ENCODE measurements around the gene GPR78. TPM values are rescaled to one million over a fixed set of nuclear protein-coding genes. Genes with fewer than 3 reads are reported as not detected.

The GPR78 gene
- total RNA-seq, 2 donors from 2014 or later, result not detected

DNA sequence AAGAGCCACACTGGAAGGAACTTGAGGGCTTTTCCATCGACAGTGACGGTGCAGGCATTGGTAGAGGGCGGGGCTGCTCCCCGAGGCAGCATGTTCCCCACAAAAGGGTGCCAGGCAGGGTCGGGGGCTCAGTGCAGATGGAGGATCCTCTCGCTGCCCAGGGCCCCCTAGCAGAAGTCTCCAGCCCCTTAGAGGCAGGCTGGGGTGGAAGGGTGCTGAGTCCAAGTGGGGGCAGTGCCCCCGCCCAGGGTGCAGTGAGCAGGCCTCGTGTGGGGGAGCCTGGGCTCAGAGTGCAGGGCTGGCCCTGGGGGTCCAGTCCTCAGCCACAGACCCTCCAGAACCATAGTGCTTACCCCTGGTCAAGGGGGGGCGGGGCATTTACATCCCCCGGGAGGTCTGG, 21.4 kb downstream of the GPR78 start:
- Mint-ChIP-seq H3K27me3 (no peaks in the 10 kb centered on the region), H3K4me3 (no peak overlapping the region), H3K9me3 (no peaks in the 10 kb centered on the region), H3K27ac (no peak overlapping the region), H3K4me1 (no peaks in the 10 kb centered on the region), H3K36me3 (ENCODE audit: low read depth) (no peaks in the 10 kb centered on the region)
- no peak for ATAC-seq (replicated peaks)

DNA sequence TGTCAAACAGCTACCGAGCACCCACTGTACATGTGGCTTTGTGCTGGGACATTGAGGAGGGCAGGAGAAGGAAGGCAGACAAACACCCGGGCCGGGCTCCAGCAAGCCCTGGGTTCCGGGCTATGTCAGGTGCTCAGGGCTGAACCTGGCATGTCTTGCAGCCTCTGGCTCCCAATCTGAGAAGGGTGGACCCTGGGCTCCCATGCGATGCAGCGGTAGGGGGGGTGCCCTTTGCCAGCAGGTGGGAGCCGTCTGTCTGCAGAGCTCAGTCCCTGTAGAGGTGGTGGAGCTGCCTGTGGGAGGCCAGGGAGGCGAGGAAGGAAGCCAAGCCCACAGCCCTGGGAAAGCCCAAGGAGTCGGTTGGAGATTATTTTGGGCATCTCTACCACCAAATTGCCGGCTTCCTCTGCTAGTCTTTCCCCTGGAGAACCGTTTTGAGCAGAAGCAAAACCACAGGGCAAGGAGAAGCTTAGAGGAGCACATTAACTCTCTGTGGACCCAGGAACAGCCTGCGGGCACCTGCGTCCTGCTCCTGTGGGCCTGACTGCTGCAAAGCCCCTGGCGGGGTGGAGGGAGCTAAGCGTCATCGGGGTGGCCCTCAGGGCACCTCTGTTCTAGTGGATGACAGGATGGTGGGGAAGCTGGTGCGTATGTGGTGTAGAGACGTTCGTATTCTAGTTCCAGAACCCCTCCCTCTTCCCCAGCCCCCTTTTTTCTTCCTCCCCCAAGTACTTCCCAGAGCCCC, 22.7 kb downstream of the GPR78 start:
- H3K27me3 Mint-ChIP-seq, result no peaks in the 10 kb centered on the region
- no peaks in the 10 kb centered on the region for H3K36me3 Mint-ChIP-seq (ENCODE audit: low read depth)
- no peaks in the 10 kb centered on the region for H3K9me3 Mint-ChIP-seq
- H3K27ac Mint-ChIP-seq, result no peak overlapping the region
- no peak for ATAC-seq (replicated peaks)
- no peak overlapping the region for H3K4me3 Mint-ChIP-seq
- H3K4me1 Mint-ChIP-seq, result no peaks in the 10 kb centered on the region

DNA sequence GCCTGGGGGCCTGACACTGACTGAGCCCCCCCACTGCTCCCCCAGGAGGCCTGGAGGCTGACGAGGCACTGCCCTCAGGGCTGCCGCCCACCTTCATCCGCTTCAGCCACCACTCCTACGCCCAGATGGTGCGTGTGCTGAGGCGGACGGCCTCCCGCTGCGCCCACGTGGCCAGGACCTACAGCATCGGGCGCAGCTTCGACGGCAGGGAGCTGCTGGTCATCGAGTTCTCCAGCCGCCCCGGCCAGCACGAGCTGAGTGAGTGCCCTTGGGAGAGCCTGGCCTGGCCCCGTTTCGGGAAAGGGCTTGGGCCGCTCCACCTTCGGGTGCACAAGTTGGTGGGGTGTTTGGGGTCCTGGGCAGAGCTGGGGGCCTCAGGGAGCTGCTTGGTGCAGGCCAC, 23.7 kb downstream of the GPR78 start:
- no peaks in the 10 kb centered on the region for H3K9me3 Mint-ChIP-seq
- H3K4me1 Mint-ChIP-seq, result no peaks in the 10 kb centered on the region
- ATAC-seq (replicated peaks), result no peak
- no peaks in the 10 kb centered on the region for H3K36me3 Mint-ChIP-seq (ENCODE audit: low read depth)
- no peak overlapping the region for H3K4me3 Mint-ChIP-seq
- H3K27ac Mint-ChIP-seq, result no peak overlapping the region
- peaks cover 1% of the 10 kb centered on the region for H3K27me3 Mint-ChIP-seq

- Mint-ChIP-seq H3K36me3 (ENCODE audit: low read depth) (no peaks in the 10 kb centered on the region), H3K27ac (no peak overlapping the region), H3K4me3 (no peak overlapping the region), H3K9me3 (no peaks in the 10 kb centered on the region), H3K4me1 (no peaks in the 10 kb centered on the region), H3K27me3 (peaks cover 5% of the 10 kb centered on the region)
- ATAC-seq (replicated peaks), result no peak
These were observed 25.1 kb downstream of the GPR78 start for GRCh38 chr4:8605289-8605688.

DNA sequence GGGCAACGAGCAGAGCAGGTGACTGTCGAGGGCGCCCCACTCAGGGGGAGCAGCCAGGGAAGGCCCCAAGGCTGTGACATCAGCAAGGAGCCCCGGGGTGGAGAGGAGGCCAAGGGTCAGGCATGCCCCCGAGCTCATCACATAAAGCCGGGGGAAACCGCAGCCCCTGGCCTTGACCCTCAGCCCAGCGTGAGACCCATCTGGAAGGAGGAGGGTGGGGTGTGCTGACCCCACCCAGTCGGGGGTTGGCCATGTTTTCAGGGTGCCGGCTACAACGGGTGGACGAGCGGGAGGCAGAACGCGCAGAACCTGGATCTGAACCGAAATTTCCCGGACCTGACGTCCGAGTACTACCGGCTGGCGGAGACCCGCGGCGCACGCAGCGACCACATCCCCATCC, 26.3 kb downstream of the GPR78 start:
- H3K36me3 Mint-ChIP-seq (ENCODE audit: low read depth), result no peaks in the 10 kb centered on the region
- peaks cover 8% of the 10 kb centered on the region for H3K27me3 Mint-ChIP-seq
- H3K4me3 Mint-ChIP-seq, result no peak overlapping the region
- no peak overlapping the region for H3K27ac Mint-ChIP-seq
- no peaks in the 10 kb centered on the region for H3K9me3 Mint-ChIP-seq
- no peak for ATAC-seq (replicated peaks)
- no peaks in the 10 kb centered on the region for H3K4me1 Mint-ChIP-seq

- no peak overlapping the region for H3K4me3 Mint-ChIP-seq
- no peak overlapping the region for H3K27ac Mint-ChIP-seq
- no peak for ATAC-seq (replicated peaks)
- no peaks in the 10 kb centered on the region for H3K9me3 Mint-ChIP-seq
- no peaks in the 10 kb centered on the region for H3K4me1 Mint-ChIP-seq
- no peaks in the 10 kb centered on the region for H3K36me3 Mint-ChIP-seq (ENCODE audit: low read depth)
- peaks cover 11% of the 10 kb centered on the region for H3K27me3 Mint-ChIP-seq
These were observed 26.8 kb downstream of the GPR78 start for GRCh38 chr4:8606966-8607365.

DNA sequence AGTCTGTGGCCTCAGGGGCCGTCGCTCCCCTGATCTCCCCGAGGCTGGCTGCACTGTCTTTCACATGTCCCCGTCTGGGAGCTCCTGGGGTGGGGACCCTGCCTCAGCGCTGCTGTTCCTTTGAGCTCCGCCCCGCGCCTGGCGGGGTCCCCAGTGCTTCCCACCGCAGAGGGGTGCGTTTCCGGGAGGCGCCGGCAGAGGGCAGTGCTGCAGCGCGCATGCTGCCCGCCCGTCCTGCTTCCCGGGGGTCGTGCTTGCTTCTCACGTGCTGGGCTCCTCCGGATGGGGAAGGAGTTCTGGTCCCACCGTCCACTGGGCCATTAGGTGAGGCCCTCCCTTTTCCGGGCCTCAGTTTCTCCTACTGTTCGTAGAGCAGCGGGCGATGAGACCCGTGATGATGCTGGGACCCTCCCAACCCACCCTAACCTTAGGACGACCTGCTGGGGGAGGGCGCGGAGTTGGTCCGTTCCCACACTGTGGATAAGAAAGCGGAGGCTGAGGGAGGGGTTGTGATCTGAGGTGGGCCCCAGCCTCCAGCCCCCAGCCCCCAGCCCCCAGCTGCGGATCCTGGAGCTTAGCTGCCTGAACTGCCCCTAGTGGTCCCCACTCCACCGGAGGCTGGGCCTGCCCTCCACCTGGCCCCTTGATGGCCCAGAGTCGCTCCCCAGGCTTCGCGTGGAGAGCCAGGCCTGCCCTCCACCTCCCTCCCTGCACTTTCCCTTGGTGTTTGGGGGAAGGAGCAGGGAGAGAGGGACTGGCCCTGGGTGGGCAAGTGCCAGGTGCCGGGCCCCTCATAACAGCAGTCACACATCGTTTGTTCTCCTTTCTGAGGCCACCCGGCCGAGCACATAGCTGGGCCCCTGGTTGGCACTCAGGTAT, 27.6 kb downstream of the GPR78 start:
- peaks cover 11% of the 10 kb centered on the region for H3K27me3 Mint-ChIP-seq
- no peak overlapping the region for H3K27ac Mint-ChIP-seq
- no peaks in the 10 kb centered on the region for H3K9me3 Mint-ChIP-seq
- ATAC-seq (replicated peaks), result no peak
- no peaks in the 10 kb centered on the region for H3K4me1 Mint-ChIP-seq
- no peaks in the 10 kb centered on the region for H3K36me3 Mint-ChIP-seq (ENCODE audit: low read depth)
- no peak overlapping the region for H3K4me3 Mint-ChIP-seq

DNA sequence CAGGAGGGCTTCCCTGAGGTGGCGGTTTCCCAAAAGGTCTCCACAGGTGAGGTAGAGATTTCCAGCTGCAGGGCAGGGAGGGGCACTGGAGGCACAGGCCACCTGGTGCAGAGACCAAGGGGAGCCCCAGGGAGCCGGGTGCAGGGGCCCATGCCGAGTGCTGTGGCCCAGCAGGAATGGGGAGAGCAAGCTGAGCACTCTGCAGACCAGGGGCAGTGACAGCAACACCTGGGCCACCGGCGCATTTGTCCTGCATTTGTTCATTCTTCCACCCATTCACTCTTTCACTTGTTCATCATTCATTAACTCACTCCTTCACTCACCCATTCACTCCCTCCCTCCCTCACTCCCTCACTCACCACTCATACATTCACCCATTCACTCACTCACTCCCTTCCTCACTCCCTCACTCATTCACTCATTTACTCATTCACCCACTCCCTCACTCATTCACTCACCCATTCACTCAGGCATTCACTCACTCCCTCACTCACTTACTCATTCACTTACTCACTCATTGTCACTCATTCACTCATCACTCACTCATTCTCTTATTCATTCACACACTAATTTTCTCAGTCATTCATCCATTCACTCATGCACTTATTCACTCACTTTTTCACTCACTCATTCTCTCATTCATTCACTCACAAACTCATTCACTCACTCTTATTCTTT, 28.7 kb downstream of the GPR78 start:
- ATAC-seq (replicated peaks), result peak; percentile 52
- Mint-ChIP-seq H3K4me3 (no peak overlapping the region), H3K9me3 (no peaks in the 10 kb centered on the region), H3K36me3 (ENCODE audit: low read depth) (no peaks in the 10 kb centered on the region), H3K27me3 (peaks cover 11% of the 10 kb centered on the region), H3K4me1 (no peaks in the 10 kb centered on the region), H3K27ac (no peak overlapping the region)

DNA sequence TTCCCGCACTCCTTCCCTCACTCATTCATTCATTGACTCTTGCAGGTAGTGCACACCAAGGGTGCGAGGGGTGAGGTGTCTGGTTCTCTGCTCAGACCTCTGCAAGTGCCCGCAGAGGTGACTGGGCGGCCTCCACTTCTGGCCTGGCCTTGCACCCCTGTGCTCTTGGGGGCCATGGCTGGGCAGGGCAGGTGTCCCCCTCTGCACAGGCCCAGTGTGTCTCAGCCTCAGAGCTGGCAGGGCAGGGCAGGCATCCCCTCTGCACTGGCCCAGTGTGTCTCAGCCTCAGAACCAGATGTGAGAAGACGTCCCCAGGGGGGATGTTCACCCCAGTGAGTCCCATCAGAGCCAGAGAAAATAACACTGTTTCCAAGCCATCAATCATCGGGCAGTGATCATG, 29.2 kb downstream of the GPR78 start:
- Mint-ChIP-seq H3K36me3 (ENCODE audit: low read depth) (no peaks in the 10 kb centered on the region), H3K4me1 (no peaks in the 10 kb centered on the region), H3K27me3 (peaks cover 11% of the 10 kb centered on the region), H3K4me3 (no peak overlapping the region), H3K9me3 (no peaks in the 10 kb centered on the region), H3K27ac (no peak overlapping the region)
- ATAC-seq (replicated peaks), result no peak

- H3K9me3 Mint-ChIP-seq, result no peaks in the 10 kb centered on the region
These were observed 29.7 kb downstream of the GPR78 start for GRCh38 chr4:8609824-8610350.

DNA sequence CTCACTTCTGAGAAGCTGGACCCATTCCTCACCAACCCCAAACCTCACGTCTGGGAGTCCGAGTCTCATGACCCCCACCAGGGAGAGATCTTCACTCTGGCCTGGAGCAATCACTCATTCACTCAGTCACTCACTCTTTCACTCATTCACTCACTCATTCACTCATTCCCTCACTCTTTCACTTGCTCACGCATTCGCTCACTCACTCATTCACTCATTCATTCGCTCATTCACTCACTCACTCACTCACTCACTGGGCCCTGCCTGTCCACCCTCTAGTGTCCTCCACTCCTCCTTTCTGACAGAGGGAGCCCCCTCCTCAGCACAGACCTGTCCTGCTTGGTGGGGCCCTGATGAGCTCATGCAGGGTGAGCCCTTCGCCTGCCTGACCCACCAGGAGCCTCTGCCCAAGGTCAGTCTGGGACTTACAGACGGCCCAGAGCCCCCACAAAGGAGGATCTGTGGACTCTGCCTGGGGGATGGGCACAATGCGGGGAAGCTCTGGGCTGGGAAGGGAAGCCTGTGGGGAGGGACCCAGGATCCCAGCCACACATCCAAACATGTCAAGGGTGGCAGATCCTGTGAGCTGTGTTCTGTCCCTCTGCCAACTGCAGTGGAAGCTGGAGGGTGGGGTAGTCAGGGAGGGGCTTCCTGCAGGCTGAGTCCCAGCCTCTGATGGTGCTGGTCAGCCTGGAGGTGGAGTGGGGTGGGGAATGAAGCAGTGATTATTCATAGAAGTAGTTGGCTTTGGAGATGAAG, 30.8 kb downstream of the GPR78 start:
- ATAC-seq (replicated peaks), result no peak
- no peak overlapping the region for H3K27ac Mint-ChIP-seq
- no peaks in the 10 kb centered on the region for H3K4me1 Mint-ChIP-seq
- no peaks in the 10 kb centered on the region for H3K36me3 Mint-ChIP-seq (ENCODE audit: low read depth)
- H3K27me3 Mint-ChIP-seq, result peaks cover 11% of the 10 kb centered on the region
- no peaks in the 10 kb centered on the region for H3K9me3 Mint-ChIP-seq
- H3K4me3 Mint-ChIP-seq, result no peak overlapping the region

More at GRCh38 chr4:8609824-8610350, 29.7 kb downstream of the GPR78 start:
- Mint-ChIP-seq H3K27ac (no peak overlapping the region), H3K36me3 (ENCODE audit: low read depth) (no peaks in the 10 kb centered on the region), H3K4me1 (no peaks in the 10 kb centered on the region), H3K27me3 (peaks cover 11% of the 10 kb centered on the region), H3K4me3 (no peak overlapping the region)
- ATAC-seq (replicated peaks), result no peak

GRCh38 chr4:8612646-8613045, 32.5 kb downstream of the GPR78 start:
- H3K27me3 Mint-ChIP-seq, result peaks cover 11% of the 10 kb centered on the region
- H3K27ac Mint-ChIP-seq, result no peak overlapping the region
- no peak for ATAC-seq (replicated peaks)

GRCh38 chr4:8613421-8614364, 33.5 kb downstream of the GPR78 start:
- no peaks in the 10 kb centered on the region for H3K9me3 Mint-ChIP-seq
- H3K4me3 Mint-ChIP-seq, result no peak overlapping the region
- H3K27me3 Mint-ChIP-seq, result peaks cover 11% of the 10 kb centered on the region
- no peaks in the 10 kb centered on the region for H3K4me1 Mint-ChIP-seq
- no peak overlapping the region for H3K27ac Mint-ChIP-seq
- no peaks in the 10 kb centered on the region for H3K36me3 Mint-ChIP-seq (ENCODE audit: low read depth)
- no peak for ATAC-seq (replicated peaks)

More at GRCh38 chr4:8612646-8613045, 32.5 kb downstream of the GPR78 start:
- no peaks in the 10 kb centered on the region for H3K36me3 Mint-ChIP-seq (ENCODE audit: low read depth)
- H3K9me3 Mint-ChIP-seq, result no peaks in the 10 kb centered on the region
- H3K4me3 Mint-ChIP-seq, result no peak overlapping the region
- no peaks in the 10 kb centered on the region for H3K4me1 Mint-ChIP-seq

Data from activated T-helper 17 cell treated with anti-CD3 and anti-CD28 coated beads, Interleukin-2, amount 50 U/mL, for 72 hours (primary cell).